Transverse colon (tissue), 4 donors: ENCODE measurements around the gene TFRC. TPM values are rescaled to one million over a fixed set of nuclear protein-coding genes. Genes with fewer than 3 reads are reported as not detected.
"Not testable (repeated sequence)": the region's sequence is repeated elsewhere in the genome, so short reads cannot be mapped to it uniquely, and the experiment has no call there.

ENCODE experiments used
- DNase-seq: peaks from one replicate; pipeline ENCODE4 v3.0.0-alpha.2; 2019
- H3K27ac ChIP-seq, 4 donors: fragments of 200-600 bp; sonication (generic); 2 replicates each; pipeline ENCODE4 v1.5.1; 2016 to 2018; ENCODE audit warnings: inconsistent platforms in 4 of 4
- H3K27me3 ChIP-seq: fragments of 200-600 bp; sonication (generic); 2 replicates; pipeline ENCODE4 v1.5.1; 2017; ENCODE audit warnings: inconsistent platforms
- H3K36me3 ChIP-seq, 4 donors: fragments of 200-600 bp; sonication (generic); 2 replicates each; pipeline ENCODE4 v1.5.1; 2017 to 2019; ENCODE audit warnings: inconsistent platforms in 4 of 4
- H3K4me1 ChIP-seq, 4 donors: fragments of 200-600 bp; sonication (generic); 2 replicates each; pipeline ENCODE4 v1.5.1; 2017 to 2020; ENCODE audit warnings: inconsistent platforms in 4 of 4
- H3K4me3 ChIP-seq, 4 donors: fragments of 200-600 bp; sonication (generic); 1 replicate in 1 of 4; 2 replicates in 3 of 4; pipeline versions ENCODE4 v1.5.1 to v1.6.1; 2017 to 2019; ENCODE audit warnings: inconsistent platforms in 4 of 4
- H3K9me3 ChIP-seq, 2 donors: fragments of 200-600 bp; sonication (generic); 2 replicates each; pipeline ENCODE4 v1.5.1; 2017 to 2019; ENCODE audit warnings: inconsistent platforms in 2 of 2
- EP300 ChIP-seq: sonication (generic); formaldehyde crosslinking; IDR thresholded peaks from one replicate; pipeline ENCODE4 v1.6.1; 2017; ENCODE audit warnings: antibody characterized with exemption, low read depth
- POLR2A ChIP-seq: fragments of 450-650 bp; IDR thresholded peaks from one replicate; pipeline ENCODE4 v1.6.1; 2016; ENCODE audit warnings: antibody characterized with exemption, mild to moderate bottlenecking, moderate library complexity
- POLR2AphosphoS5 ChIP-seq, 3 donors: sonication (generic); formaldehyde crosslinking; IDR thresholded peaks; one replicate each; pipeline ENCODE4 v1.6.1; 2016; ENCODE audit warnings: antibody characterized with exemption in 3 of 3
- WGBS, 2 donors: methylation state at CpG; one replicate each; pipeline ENCODE4 v1.1.5; 2018; ENCODE audit warnings: low coverage in 1 of 2; 5-methylcytosine and 5-hydroxymethylcytosine counted together
- in situ Hi-C, 4 donors: fragments of 200-750 bp; cut with MboI; loops; one replicate each; pipeline versions ENCODE4 v1.15.0 to v1.15.1; 2017; ENCODE audit warnings: low sequenced_read_pairs in 3 of 4, low pct_ligation_motif_present in 1 of 4, low pct_unique_long_range_greater_than_20kb in 1 of 4
- intact Hi-C: fragments of 100-400 bp; cut with DNase I; formaldehyde crosslinking; loops from one replicate; pipeline ENCODE4 v1.15.1; 2023; ENCODE audit warnings: low total_unique reads
- small RNA-seq, 4 donors: library from RNA; depleted of rRNA; stranded (forward); fragments of <200 nt; gene quantifications; one replicate each; pipeline ENCODE3, GENCODE V24; 2016
- total RNA-seq, 4 donors: library from RNA; depleted of rRNA; stranded (reverse); fragments of >200 nt; gene quantifications; one replicate each; pipeline ENCODE4 v1.1.0, GENCODE V29; 2016
- TF ChIP-seq, protein P1 (sequence below), 5 experiments: fragments of 200-600 bp in 3 of 5; fragments of 450-650 bp in 2 of 5; sonication (generic) in 3 of 5; IDR thresholded peaks; 1 replicate in 2 of 5; 2 replicates in 3 of 5; pipeline ENCODE4 v1.5.1; 2016 to 2017; ENCODE audit warnings: antibody characterized with exemption in 5 of 5, inconsistent platforms in 3 of 5, mild to moderate bottlenecking in 2 of 5, moderate library complexity in 1 of 5

The TFRC gene
- total RNA-seq, 4 donors from 2014 or later: 117 to 404 (median 181) TPM

DNA sequence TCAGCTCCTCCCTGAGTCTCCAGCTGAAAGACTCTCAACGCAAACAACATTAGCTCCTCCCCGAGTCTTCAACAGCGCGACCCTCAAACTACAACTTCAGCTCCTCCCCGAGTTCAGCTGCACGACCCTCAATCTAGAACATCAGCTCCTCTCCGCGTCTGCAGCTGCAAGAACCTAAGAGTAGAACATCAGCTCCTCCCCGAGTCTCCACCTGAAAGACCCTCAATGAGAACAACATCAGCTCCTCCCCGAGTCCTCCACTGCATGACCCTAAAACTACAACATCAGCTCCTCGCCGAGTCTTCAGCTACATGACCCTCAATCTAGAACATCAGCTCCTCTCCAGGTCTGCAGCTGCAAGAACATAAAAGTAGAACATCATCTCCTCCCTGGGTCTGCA, 78.3 kb downstream of the TFRC start:
- WGBS, 2 donors: 88 to 90% methylated on average over 8 to 12 of the region's 12 CpGs
- H3K36me3 ChIP-seq: no peaks in the 10 kb centered on the region
- H3K9me3 ChIP-seq: no peaks in the 10 kb centered on the region
- in situ Hi-C loops (no loop called here), intact Hi-C loops (no loop called here)
- TF ChIP-seq EP300 (no peak), POLR2AphosphoS5 (IDR thresholded peaks at IDR 0.05) (no peak), POLR2A (no peak)
- TF ChIP-seq, protein P1, sequence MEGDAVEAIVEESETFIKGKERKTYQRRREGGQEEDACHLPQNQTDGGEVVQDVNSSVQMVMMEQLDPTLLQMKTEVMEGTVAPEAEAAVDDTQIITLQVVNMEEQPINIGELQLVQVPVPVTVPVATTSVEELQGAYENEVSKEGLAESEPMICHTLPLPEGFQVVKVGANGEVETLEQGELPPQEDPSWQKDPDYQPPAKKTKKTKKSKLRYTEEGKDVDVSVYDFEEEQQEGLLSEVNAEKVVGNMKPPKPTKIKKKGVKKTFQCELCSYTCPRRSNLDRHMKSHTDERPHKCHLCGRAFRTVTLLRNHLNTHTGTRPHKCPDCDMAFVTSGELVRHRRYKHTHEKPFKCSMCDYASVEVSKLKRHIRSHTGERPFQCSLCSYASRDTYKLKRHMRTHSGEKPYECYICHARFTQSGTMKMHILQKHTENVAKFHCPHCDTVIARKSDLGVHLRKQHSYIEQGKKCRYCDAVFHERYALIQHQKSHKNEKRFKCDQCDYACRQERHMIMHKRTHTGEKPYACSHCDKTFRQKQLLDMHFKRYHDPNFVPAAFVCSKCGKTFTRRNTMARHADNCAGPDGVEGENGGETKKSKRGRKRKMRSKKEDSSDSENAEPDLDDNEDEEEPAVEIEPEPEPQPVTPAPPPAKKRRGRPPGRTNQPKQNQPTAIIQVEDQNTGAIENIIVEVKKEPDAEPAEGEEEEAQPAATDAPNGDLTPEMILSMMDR (IDR thresholded peaks at IDR 0.05): no peak
- H3K4me1 ChIP-seq: no peaks in the 10 kb centered on the region
- no peak overlapping the region for H3K4me3 ChIP-seq
- no peak overlapping the region for H3K27ac ChIP-seq
- no peak for DNase-seq
- peaks cover 7% of the 10 kb centered on the region for H3K27me3 ChIP-seq

DNA sequence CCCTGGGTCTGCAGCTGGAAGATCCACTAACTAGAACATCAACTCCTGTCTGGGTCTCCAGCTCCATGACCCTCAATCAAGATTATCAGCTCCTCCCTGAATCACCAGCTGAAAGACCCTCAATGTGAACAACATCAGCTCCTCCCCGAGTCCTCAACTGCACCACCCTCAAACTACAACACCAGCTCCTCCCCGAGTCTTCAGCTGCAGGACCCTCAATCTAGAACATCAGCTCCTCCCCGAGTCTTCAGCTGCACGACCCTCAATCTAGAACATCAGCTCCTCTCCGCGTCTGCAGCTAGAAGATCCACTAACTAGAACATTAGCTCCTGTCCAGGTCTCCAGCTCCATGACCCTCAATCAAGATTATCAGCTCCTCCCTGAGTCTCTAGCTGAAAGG, 79.2 kb downstream of the TFRC start:
- in situ Hi-C loops, H3K4me1 ChIP-seq, H3K36me3 ChIP-seq, H3K4me3 ChIP-seq, H3K9me3 ChIP-seq, DNase-seq, intact Hi-C loops, H3K27ac ChIP-seq, H3K27me3 ChIP-seq: not testable (repeated sequence)
- WGBS, 2 donors: 88 to 95% methylated on average over 3 to 6 of the region's 6 CpGs

DNA sequence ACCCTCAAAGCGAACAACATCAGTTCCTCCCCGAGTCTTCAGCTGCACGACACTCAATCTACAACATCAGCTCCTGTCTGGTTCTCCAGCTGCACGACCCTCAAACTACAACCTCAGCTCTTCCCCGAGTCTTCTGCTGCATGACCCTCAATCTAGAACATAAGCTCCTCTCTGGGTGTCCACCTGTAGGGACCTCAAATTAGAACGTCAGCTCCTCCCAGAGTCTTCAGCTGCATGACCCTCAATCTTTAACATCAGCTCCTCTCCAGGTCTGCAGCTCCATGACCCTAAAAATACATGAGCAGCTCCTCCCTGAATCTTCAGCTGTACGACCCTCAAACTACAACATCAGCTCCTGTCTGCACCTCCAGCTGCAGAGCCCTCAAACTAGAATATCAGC, 80.7 kb downstream of the TFRC start:
- 72 to 81% methylated on average over 4 to 7 of the region's 7 CpGs for WGBS, 2 donors
- H3K36me3 ChIP-seq, H3K9me3 ChIP-seq, intact Hi-C loops, H3K4me1 ChIP-seq, in situ Hi-C loops, H3K27ac ChIP-seq, H3K4me3 ChIP-seq, DNase-seq, H3K27me3 ChIP-seq: not testable (repeated sequence)

DNA sequence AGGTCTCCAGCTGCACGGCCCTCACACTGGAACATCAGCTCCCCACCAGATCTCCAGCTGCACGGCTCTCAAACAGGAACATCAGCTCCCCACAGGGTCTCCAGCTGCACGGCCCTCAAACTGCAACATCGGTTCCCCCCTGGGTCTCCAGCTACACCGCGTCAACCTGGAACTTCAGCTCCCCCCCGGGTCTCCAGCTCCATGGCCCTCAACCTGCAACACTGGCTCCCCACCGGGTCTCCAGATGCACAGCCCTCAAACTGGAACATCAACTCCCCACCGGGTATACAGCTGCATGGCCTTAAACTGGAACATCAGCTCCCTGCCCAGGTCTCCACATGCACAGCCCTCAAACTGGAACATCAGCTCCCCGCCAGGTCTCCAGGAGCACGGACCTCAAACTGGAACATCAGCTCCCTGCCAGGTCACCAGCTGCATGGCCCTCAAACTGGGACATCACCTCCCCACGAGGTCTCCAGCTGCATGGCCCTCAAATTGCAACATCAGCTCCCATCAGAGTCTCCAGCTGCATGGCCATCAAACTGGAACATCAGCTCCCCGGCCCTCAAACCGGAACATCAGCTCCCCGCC, 81.4 kb downstream of the TFRC start:
- intact Hi-C loops, H3K36me3 ChIP-seq, H3K27me3 ChIP-seq, DNase-seq, H3K9me3 ChIP-seq, H3K4me1 ChIP-seq, in situ Hi-C loops, H3K4me3 ChIP-seq, H3K27ac ChIP-seq: not testable (repeated sequence)
- 60 to 73% methylated on average over 1 to 10 of the region's 15 CpGs for WGBS, 2 donors

DNA sequence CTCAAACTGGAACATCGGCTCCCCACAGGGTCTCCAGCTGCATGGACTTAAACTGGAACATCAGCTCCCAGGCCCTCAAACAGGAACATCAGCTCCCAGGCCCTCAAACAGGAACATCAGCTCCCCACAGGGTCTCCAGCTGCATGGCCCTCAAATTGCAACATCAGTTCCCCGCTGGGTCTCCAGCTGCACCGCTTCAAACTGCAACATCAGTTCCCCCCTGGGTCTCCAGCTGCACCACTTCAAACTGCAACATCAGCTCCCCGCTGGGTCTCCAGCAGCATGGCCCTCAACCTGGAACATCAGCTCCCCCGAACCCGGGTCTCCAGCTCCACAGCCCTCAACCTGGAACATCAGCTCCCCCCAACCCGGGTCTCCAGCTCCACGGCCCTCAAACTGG, 82.0 kb downstream of the TFRC start:
- 78% methylated on average over 8 of the region's 8 CpGs; no CpG with 5 or more reads in 1 of the 2 donors for WGBS, 2 donors
- Histone ChIP-seq H3K36me3 (no peaks in the 10 kb centered on the region), H3K27ac (no peak overlapping the region), H3K4me3 (no peak overlapping the region), H3K9me3 (no peaks in the 10 kb centered on the region), H3K27me3 (peaks cover 4% of the 10 kb centered on the region), H3K4me1 (no peaks in the 10 kb centered on the region)
- intact Hi-C loops (no loop called here), in situ Hi-C loops (no loop called here)
- no peak for DNase-seq
- TF ChIP-seq, protein P1 (IDR thresholded peaks at IDR 0.05): no peak
- TF ChIP-seq POLR2AphosphoS5 (IDR thresholded peaks at IDR 0.05) (no peak), EP300 (no peak), POLR2A (no peak)

Small RNA genes lying within 50 kb of the gene (small RNA-seq; reads per million reads assigned to genes)
- 0 reads per million in 4 donors for gene RNU7-18P

Other genes starting within 250 kb of the TFRC start
- 10 to 100 TPM; 19.1 to 74.1 (median 21.3) TPM for gene TNK2, start 173.5 kb downstream of the TFRC start, total RNA-seq
- gene ZDHHC19, start 129.3 kb upstream of the TFRC start, total RNA-seq: not detected
- gene SLC51A, start 134.4 kb upstream of the TFRC start, total RNA-seq: 100 to 1,000 TPM in 1 of 4 donors, 10 to 100 TPM in 2, 1 to 10 TPM in 1; 7.2 to 123 (median 40.5) TPM
- 100 to 1,000 TPM in 1 of 4 donors, 10 to 100 TPM in 3; 50.1 to 104 (median 76.2) TPM for gene PCYT1A, start 205.6 kb upstream of the TFRC start, total RNA-seq
- 1 to 10 TPM in 3 of 4 donors, not detected in 1; 2.4 to 4.4 (median 3.7) TPM for gene DYNLT2B, start 236.2 kb upstream of the TFRC start, total RNA-seq